GM23338 (cell line): ENCODE measurements around the gene ZNF783. TPM values are rescaled to one million over a fixed set of nuclear protein-coding genes. Genes with fewer than 3 reads are reported as not detected.

ENCODE experiments used
- ATAC-seq: fragments of 200-7000 bp; cut with Tn5 transposase; 3 replicates; pipeline ENCODE4 v1.9.1; 2020
- DNase-seq: peaks from one replicate; pipeline ENCODE4 v3.0.0-alpha.2; 2015; ENCODE audit warnings: low spot score
- H2AFZ ChIP-seq: fragments of 200-600 bp; sonication (generic); 2 replicates; pipeline ENCODE4 v1.8.0; 2016; ENCODE audit warnings: antibody characterized with exemption, mild to moderate bottlenecking, moderate library complexity
- H3F3A ChIP-seq: fragments of 200-600 bp; sonication (generic); replicated peaks from 2 replicates; pipeline ENCODE4 v1.8.0; 2017; ENCODE audit warnings: antibody characterized with exemption, mixed run types, low read depth
- H3K27ac ChIP-seq: fragments of 200-600 bp; sonication (generic); 2 replicates; pipeline ENCODE4 v1.6.1; 2016; ENCODE audit warnings: low read depth
- H3K27me3 ChIP-seq: fragments of 200-600 bp; sonication (generic); 2 replicates; pipeline ENCODE4 v1.8.0; 2016; ENCODE audit warnings: mild to moderate bottlenecking, mixed run types, moderate library complexity; ENCODE audit not compliant: insufficient read depth
- H3K36me3 ChIP-seq: fragments of 200-600 bp; sonication (generic); 2 replicates; pipeline ENCODE4 v1.8.0; 2016; ENCODE audit warnings: mild to moderate bottlenecking; ENCODE audit not compliant: insufficient read depth
- H3K4me1 ChIP-seq: fragments of 200-600 bp; sonication (generic); 2 replicates; pipeline ENCODE4 v1.8.0; 2016; ENCODE audit warnings: mild to moderate bottlenecking, moderate library complexity; ENCODE audit not compliant: insufficient read depth
- H3K4me2 ChIP-seq: fragments of 200-600 bp; sonication (generic); 2 replicates; pipeline ENCODE4 v1.7.1; 2017; ENCODE audit warnings: mixed run types
- H3K4me3 ChIP-seq: fragments of 200-600 bp; sonication (generic); 2 replicates; pipeline ENCODE4 v1.6.1; 2016; ENCODE audit warnings: mixed run types
- H3K79me2 ChIP-seq: fragments of 200-600 bp; sonication (generic); replicated peaks from 2 replicates; pipeline ENCODE4 v1.8.0; 2017; ENCODE audit warnings: mild to moderate bottlenecking; ENCODE audit not compliant: insufficient read depth
- H3K9me2 ChIP-seq: fragments of 200-600 bp; sonication (generic); 2 replicates; pipeline ENCODE4 v1.8.0; 2017; ENCODE audit not compliant: insufficient read depth
- H4K20me1 ChIP-seq: fragments of 200-600 bp; sonication (generic); replicated peaks from 2 replicates; pipeline ENCODE4 v1.8.0; 2017; ENCODE audit warnings: mild to moderate bottlenecking; ENCODE audit not compliant: insufficient read depth
- H3K27ac Mint-ChIP-seq: 2 replicates; pipeline ENCODE4 v1.8.0; 2020; ENCODE audit warnings: inconsistent platforms, mild to moderate bottlenecking, moderate library complexity, mixed read lengths
- H3K27me3 Mint-ChIP-seq: 3 replicates; pipeline ENCODE4 v1.8.0; 2022; ENCODE audit warnings: low read depth, mild to moderate bottlenecking, moderate library complexity, mixed read lengths, inconsistent platforms; ENCODE audit not compliant: insufficient read depth, poor library complexity
- H3K36me3 Mint-ChIP-seq: 3 replicates; pipeline ENCODE4 v1.8.0; 2021; ENCODE audit warnings: low read depth, mild to moderate bottlenecking, inconsistent platforms, moderate library complexity, mixed read lengths
- H3K4me1 Mint-ChIP-seq: 3 replicates; pipeline ENCODE4 v1.8.0; 2020; ENCODE audit warnings: mild to moderate bottlenecking, inconsistent platforms, mixed read lengths
- H3K4me3 Mint-ChIP-seq: 3 replicates; pipeline ENCODE4 v1.8.0; 2021; ENCODE audit warnings: moderate library complexity, mild to moderate bottlenecking, inconsistent platforms, mixed read lengths
- H3K9me3 Mint-ChIP-seq: 3 replicates; pipeline ENCODE4 v1.8.0; 2020; ENCODE audit warnings: moderate library complexity, mild to moderate bottlenecking, inconsistent platforms, mixed read lengths
- CREB1 ChIP-seq: fragments of 250-450 bp; sonication (Bioruptor Pico); IDR thresholded peaks from 2 replicates; pipeline ENCODE4 v1.5.0; 2020; ENCODE audit warnings: low read depth, mild to moderate bottlenecking, moderate library complexity
- EZH2 ChIP-seq: fragments of 200-600 bp; sonication (generic); IDR thresholded peaks from one replicate; pipeline ENCODE4 v1.8.0; 2017; ENCODE audit warnings: antibody characterized with exemption, mild to moderate bottlenecking, low read depth; ENCODE audit not compliant: unreplicated experiment
- EZH2phosphoT487 ChIP-seq: fragments of 200-600 bp; sonication (generic); IDR thresholded peaks from one replicate; pipeline ENCODE4 v1.8.1; 2018; ENCODE audit warnings: antibody characterized with exemption; ENCODE audit not compliant: unreplicated experiment
- JUNB ChIP-seq: IDR thresholded peaks from one replicate; pipeline ENCODE4 v1.6.1; 2016; ENCODE audit warnings: antibody characterized with exemption; ENCODE audit not compliant: unreplicated experiment
- NANOG ChIP-seq: IDR thresholded peaks from 2 replicates; pipeline ENCODE4 v1.6.1; 2016; ENCODE audit warnings: antibody characterized with exemption, borderline replicate concordance
- POLR2AphosphoS5 ChIP-seq: IDR thresholded peaks from 2 replicates; pipeline ENCODE4 v1.6.1; 2016; ENCODE audit warnings: antibody characterized with exemption, low read depth
- STAT1 ChIP-seq: IDR thresholded peaks from one replicate; pipeline ENCODE4 v1.6.1; 2016; ENCODE audit warnings: antibody characterized with exemption; ENCODE audit not compliant: unreplicated experiment
- ZNF114 ChIP-seq: fragments of 250-450 bp; sonication (Bioruptor Pico); IDR thresholded peaks from 2 replicates; pipeline ENCODE4 v1.5.0; 2020; ENCODE audit warnings: mild to moderate bottlenecking, moderate library complexity
- ZNF331 ChIP-seq: fragments of 250-450 bp; sonication (Bioruptor Pico); IDR thresholded peaks from 2 replicates; pipeline ENCODE4 v1.5.0; 2020; ENCODE audit warnings: low read depth, mild to moderate bottlenecking, moderate library complexity
- polyA plus RNA-seq: library from polyadenylated mRNA; unstranded; fragments of >200 nt; fragmentation: Nextera tagmentation; extraction: Ambion mirVana; gene quantifications from 2 replicates; pipeline ENCODE4 v1.2.1, GENCODE V29; 2016
- total RNA-seq: library from RNA; depleted of rRNA; stranded (reverse); fragments of >200 nt; shearing (Covaris generic); gene quantifications from 2 replicates; pipeline ENCODE4 v1.2.3, GENCODE V29; 2014
- TF ChIP-seq, protein P1 (sequence below): IDR thresholded peaks from one replicate; pipeline ENCODE4 v1.6.1; 2018; ENCODE audit warnings: antibody characterized with exemption; ENCODE audit not compliant: unreplicated experiment
- TF ChIP-seq, protein P2 (sequence below), 2 experiments: fragments of 200-600 bp in 1 of 2; sonication (generic) in 1 of 2; conservative IDR thresholded peaks; 2 replicates each; pipeline versions ENCODE4 v1.5.1 to v1.6.1; 2016 to 2017; ENCODE audit warnings: antibody characterized with exemption in 2 of 2, low read depth in 2 of 2, mild to moderate bottlenecking in 2 of 2, moderate library complexity in 1 of 2
- TF ChIP-seq, protein P3 (sequence below): IDR thresholded peaks from 2 replicates; pipeline ENCODE4 v1.6.1; 2016; ENCODE audit warnings: antibody characterized with exemption

Gene ZNF783
- total and polyA plus RNA-seq, 2 experiments from 2014 or later: 2.1 to 9.0 TPM

DNA sequence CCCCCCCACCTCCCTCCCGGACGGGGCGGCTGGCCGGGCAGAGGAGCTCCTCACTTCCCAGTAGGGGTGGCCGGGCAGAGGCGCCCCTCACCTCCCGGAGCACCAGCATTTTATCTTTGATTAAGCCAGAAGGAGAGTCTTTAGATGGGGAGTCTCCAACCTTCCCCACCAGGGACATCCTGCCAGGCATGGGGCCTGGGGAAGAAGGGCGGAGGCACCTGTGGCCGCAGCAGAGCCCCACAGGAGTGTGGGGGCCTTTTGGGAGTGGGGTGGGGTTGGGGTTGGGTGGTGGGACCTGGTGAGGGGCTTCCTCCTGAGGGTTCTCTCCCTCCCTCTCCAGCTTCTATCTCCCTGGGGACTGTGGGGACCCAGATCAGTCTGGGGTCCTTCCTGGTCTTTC is 18.2 kb downstream of the ZNF783 start:
- Mint-ChIP-seq H3K4me3 (no peak overlapping the region), H3K9me3 (no peaks in the 10 kb centered on the region; the same call in 2 of the 3 replicates), H3K36me3 (peaks cover 44% of the 10 kb centered on the region), H3K27me3 (peaks cover 5% of the 10 kb centered on the region), H3K4me1 (peaks cover 12% of the 10 kb centered on the region), H3K27ac (no peak overlapping the region)
- Histone ChIP-seq H3K27ac (no peak overlapping the region), H3K27me3 (peaks cover 5% of the 10 kb centered on the region; the same call in 1 of the 2 replicates), H3K79me2 (no peaks in the 10 kb centered on the region), H2AFZ (no peak overlapping the region), H3K4me2 (no peak overlapping the region), H3K36me3 (no peaks in the 10 kb centered on the region), H4K20me1 (no peaks in the 10 kb centered on the region), H3K9me2 (no peaks in the 10 kb centered on the region), H3K4me1 (peaks cover 3% of the 10 kb centered on the region), H3K4me3 (no peak overlapping the region), H3F3A (0 out of 2 replicates have a peak, but pooled peaks cover 10% of the 10 kb centered on the region)
- no peak for ATAC-seq
- TF ChIP-seq ZNF114 (CRISPR knock-in tag) (no peak), EZH2 (no peak), CREB1 (no peak), JUNB (no peak), ZNF331 (CRISPR knock-in tag) (no peak), NANOG (no peak)
- TF ChIP-seq, protein P1, sequence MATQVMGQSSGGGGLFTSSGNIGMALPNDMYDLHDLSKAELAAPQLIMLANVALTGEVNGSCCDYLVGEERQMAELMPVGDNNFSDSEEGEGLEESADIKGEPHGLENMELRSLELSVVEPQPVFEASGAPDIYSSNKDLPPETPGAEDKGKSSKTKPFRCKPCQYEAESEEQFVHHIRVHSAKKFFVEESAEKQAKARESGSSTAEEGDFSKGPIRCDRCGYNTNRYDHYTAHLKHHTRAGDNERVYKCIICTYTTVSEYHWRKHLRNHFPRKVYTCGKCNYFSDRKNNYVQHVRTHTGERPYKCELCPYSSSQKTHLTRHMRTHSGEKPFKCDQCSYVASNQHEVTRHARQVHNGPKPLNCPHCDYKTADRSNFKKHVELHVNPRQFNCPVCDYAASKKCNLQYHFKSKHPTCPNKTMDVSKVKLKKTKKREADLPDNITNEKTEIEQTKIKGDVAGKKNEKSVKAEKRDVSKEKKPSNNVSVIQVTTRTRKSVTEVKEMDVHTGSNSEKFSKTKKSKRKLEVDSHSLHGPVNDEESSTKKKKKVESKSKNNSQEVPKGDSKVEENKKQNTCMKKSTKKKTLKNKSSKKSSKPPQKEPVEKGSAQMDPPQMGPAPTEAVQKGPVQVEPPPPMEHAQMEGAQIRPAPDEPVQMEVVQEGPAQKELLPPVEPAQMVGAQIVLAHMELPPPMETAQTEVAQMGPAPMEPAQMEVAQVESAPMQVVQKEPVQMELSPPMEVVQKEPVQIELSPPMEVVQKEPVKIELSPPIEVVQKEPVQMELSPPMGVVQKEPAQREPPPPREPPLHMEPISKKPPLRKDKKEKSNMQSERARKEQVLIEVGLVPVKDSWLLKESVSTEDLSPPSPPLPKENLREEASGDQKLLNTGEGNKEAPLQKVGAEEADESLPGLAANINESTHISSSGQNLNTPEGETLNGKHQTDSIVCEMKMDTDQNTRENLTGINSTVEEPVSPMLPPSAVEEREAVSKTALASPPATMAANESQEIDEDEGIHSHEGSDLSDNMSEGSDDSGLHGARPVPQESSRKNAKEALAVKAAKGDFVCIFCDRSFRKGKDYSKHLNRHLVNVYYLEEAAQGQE: no peak
- TF ChIP-seq, protein P2, sequence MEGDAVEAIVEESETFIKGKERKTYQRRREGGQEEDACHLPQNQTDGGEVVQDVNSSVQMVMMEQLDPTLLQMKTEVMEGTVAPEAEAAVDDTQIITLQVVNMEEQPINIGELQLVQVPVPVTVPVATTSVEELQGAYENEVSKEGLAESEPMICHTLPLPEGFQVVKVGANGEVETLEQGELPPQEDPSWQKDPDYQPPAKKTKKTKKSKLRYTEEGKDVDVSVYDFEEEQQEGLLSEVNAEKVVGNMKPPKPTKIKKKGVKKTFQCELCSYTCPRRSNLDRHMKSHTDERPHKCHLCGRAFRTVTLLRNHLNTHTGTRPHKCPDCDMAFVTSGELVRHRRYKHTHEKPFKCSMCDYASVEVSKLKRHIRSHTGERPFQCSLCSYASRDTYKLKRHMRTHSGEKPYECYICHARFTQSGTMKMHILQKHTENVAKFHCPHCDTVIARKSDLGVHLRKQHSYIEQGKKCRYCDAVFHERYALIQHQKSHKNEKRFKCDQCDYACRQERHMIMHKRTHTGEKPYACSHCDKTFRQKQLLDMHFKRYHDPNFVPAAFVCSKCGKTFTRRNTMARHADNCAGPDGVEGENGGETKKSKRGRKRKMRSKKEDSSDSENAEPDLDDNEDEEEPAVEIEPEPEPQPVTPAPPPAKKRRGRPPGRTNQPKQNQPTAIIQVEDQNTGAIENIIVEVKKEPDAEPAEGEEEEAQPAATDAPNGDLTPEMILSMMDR (conservative IDR thresholded peaks at IDR 0.05; ENCODE audit: low read depth in 2 of 2): no peak
- DNase-seq: no peak

DNA sequence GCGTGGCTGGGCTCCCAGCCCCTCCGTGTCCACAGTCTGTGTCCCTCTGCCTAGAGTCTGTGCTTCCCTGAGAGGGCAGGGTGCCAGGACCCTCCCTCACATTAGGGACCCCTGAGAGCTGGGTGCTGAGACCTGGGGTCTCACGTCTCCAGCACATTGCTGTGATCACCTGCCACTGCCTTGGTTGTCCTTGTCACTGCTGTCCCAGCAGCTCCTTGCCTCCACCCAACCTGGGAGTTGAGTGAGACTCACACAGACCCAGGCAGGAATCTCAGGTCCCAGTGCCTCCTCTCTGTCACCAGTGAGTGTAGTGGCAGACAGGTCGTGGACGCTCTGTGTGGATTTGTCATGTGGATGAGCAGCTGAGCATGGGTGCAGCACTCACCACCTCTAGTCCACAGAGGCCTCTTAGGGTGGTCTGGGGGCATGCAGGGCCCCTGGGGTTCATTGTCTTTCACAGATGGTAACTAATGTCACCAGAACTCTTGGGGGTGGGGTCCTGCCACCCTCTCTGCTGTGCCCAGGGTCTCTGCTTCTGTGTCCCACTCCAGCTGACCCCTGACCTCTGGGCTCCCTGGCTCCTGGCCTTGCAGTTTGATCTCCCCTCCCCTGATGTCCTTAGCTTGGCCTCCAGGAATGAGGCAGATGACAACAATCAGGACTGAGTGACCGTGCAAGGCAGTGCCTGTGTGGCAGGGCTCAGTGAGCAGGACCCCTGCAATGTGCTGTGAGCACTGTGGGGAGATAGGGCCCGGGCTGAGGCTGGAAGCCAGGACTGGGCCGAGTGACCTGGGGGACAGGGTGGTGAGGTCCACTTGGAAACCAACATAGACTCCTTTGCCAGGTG is 18.9 kb downstream of the ZNF783 start:
- Mint-ChIP-seq H3K4me3 (no peak overlapping the region), H3K36me3 (peaks cover 44% of the 10 kb centered on the region), H3K4me1 (peaks cover 16% of the 10 kb centered on the region), H3K9me3 (no peaks in the 10 kb centered on the region; the same call in 2 of the 3 replicates), H3K27me3 (peaks cover 9% of the 10 kb centered on the region), H3K27ac (no peak overlapping the region)
- no peaks in the 10 kb centered on the region for H3K79me2 ChIP-seq
- H3F3A ChIP-seq: 0 out of 2 replicates have a peak, but pooled peaks cover 10% of the 10 kb centered on the region
- H3K4me2 ChIP-seq: no peak overlapping the region
- H3K4me1 ChIP-seq: peaks cover 3% of the 10 kb centered on the region
- no peaks in the 10 kb centered on the region for H4K20me1 ChIP-seq
- no peak overlapping the region for H2AFZ ChIP-seq
- peaks cover 5% of the 10 kb centered on the region; the same call in 1 of the 2 replicates for H3K27me3 ChIP-seq
- no peak overlapping the region for H3K27ac ChIP-seq
- H3K36me3 ChIP-seq: no peaks in the 10 kb centered on the region
- ATAC-seq (no peak), DNase-seq (no peak)
- no peaks in the 10 kb centered on the region for H3K9me2 ChIP-seq
- no peak overlapping the region for H3K4me3 ChIP-seq
- no peak for TF ChIP-seq ZNF114 (CRISPR knock-in tag)
- TF ChIP-seq STAT1: no peak
- TF ChIP-seq, protein P3, sequence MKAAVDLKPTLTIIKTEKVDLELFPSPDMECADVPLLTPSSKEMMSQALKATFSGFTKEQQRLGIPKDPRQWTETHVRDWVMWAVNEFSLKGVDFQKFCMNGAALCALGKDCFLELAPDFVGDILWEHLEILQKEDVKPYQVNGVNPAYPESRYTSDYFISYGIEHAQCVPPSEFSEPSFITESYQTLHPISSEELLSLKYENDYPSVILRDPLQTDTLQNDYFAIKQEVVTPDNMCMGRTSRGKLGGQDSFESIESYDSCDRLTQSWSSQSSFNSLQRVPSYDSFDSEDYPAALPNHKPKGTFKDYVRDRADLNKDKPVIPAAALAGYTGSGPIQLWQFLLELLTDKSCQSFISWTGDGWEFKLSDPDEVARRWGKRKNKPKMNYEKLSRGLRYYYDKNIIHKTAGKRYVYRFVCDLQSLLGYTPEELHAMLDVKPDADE: no peak
- no peak for TF ChIP-seq POLR2AphosphoS5
- no peak for TF ChIP-seq EZH2phosphoT487
- TF ChIP-seq EZH2: no peak
- TF ChIP-seq ZNF331 (CRISPR knock-in tag): no peak
- TF ChIP-seq, protein P1: no peak
- no peak for TF ChIP-seq JUNB
- TF ChIP-seq CREB1: no peak
- TF ChIP-seq NANOG: no peak
